Stomach smooth muscle (tissue), 2 donors: ENCODE measurements around the gene AGBL4.
A peak's percentile ranks its signal among the peaks of the same experiment; 100 is the strongest.

Source experiments
- H3K27ac ChIP-seq: one replicate; pipeline ENCODE4 v1.7.0; 2013; ENCODE audit warnings: mild to moderate bottlenecking, low read length, inconsistent platforms
- H3K27me3 ChIP-seq, 2 donors: one replicate each; pipeline ENCODE4 v1.7.0; 2013; ENCODE audit warnings: low read length in 2 of 2; ENCODE audit not compliant: insufficient read depth in 2 of 2, control insufficient read depth in 1 of 2
- H3K36me3 ChIP-seq, 2 donors: one replicate each; pipeline ENCODE4 v1.7.0; 2013; ENCODE audit warnings: low read length in 2 of 2; ENCODE audit not compliant: control insufficient read depth in 2 of 2, insufficient read depth in 2 of 2
- H3K4me1 ChIP-seq: one replicate; pipeline ENCODE4 v1.7.0; 2013; ENCODE audit warnings: low read length; ENCODE audit not compliant: control insufficient read depth, insufficient read depth
- H3K4me3 ChIP-seq, 2 donors: one replicate each; pipeline ENCODE4 v1.7.0; 2013; ENCODE audit warnings: low read length in 2 of 2
- H3K9ac ChIP-seq, 2 donors: one replicate each; pipeline ENCODE4 v1.7.0; 2013; ENCODE audit warnings: low read length in 2 of 2, mild to moderate bottlenecking in 1 of 2
- H3K9me3 ChIP-seq, 2 donors: one replicate each; pipeline ENCODE4 v1.7.0; 2013; ENCODE audit warnings: low read length in 2 of 2; ENCODE audit not compliant: control insufficient read depth in 2 of 2
- donor health status: healthy.
- donor health status: Pancreatic carcinoma.

Gene AGBL4

GRCh38 chr1:50023292-50024159, at the start of gene AGBL4:
Gene AGBL4, minus strand, starts transcription at chr1:50023954.
- Histone ChIP-seq H3K36me3 (no peaks in the 10 kb centered on the region), H3K4me3 (peak within 1 kb of the TSS; percentile 59 to 76), H3K27ac (no peak within 1 kb of the TSS), H3K4me1 (peaks cover 7% of the 10 kb centered on the region), H3K9me3 (no peaks in the 10 kb centered on the region), H3K27me3 (no peaks in the 10 kb centered on the region), H3K9ac (peak within 1 kb of the TSS; percentile 43 to 65)

GRCh38 chr1:50066806-50067205, 43.1 kb upstream of the AGBL4 start:
- H3K36me3 ChIP-seq: no peaks in the 10 kb centered on the region
- no peaks in the 10 kb centered on the region for H3K4me1 ChIP-seq
- no peak overlapping the region for H3K27ac ChIP-seq
- no peaks in the 10 kb centered on the region for H3K9me3 ChIP-seq
- no peak overlapping the region for H3K9ac ChIP-seq
- H3K4me3 ChIP-seq: no peak overlapping the region
- peaks cover 0 to 2% of the 10 kb centered on the region in 2 donors for H3K27me3 ChIP-seq

- Histone ChIP-seq H3K4me3 (no peak overlapping the region), H3K9me3 (no peaks in the 10 kb centered on the region), H3K27me3 (peaks cover 0 to 2% of the 10 kb centered on the region in 2 donors), H3K36me3 (no peaks in the 10 kb centered on the region), H3K4me1 (no peaks in the 10 kb centered on the region), H3K9ac (no peak overlapping the region), H3K27ac (no peak overlapping the region)
Observed at GRCh38 chr1:50060279-50060678, 36.5 kb upstream of the AGBL4 start.

DNA sequence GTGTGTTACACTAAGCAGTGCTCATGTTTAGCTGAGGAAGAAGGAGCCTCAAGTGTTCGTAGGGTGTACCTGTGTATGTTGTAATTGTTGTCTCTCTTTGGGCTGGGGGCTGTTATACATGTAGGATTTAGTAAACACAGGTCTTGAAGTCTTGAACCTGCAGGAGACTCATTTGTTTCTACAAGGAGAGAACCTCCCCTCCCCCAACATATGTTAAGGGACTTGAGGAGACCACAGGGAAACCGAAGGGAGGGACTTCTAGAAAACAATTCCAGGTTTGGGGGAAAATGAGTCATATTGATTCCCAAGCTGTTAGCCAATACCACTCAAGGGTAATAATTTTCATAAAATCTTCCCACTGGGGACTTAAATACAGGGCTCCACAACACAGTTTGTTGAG, 25.0 kb upstream of the AGBL4 start:
- H3K27ac ChIP-seq: no peak overlapping the region
- no peak overlapping the region for H3K9ac ChIP-seq
- no peak overlapping the region for H3K4me3 ChIP-seq
- H3K27me3 ChIP-seq: peaks cover 6 to 25% of the 10 kb centered on the region in 2 donors
- no peaks in the 10 kb centered on the region for H3K9me3 ChIP-seq
- H3K4me1 ChIP-seq: no peaks in the 10 kb centered on the region
- no peaks in the 10 kb centered on the region for H3K36me3 ChIP-seq

- Histone ChIP-seq H3K9ac (no peak overlapping the region), H3K27me3 (peaks cover 6 to 26% of the 10 kb centered on the region in 2 donors), H3K4me3 (no peak overlapping the region)
Observed at GRCh38 chr1:50047916-50048694, 24.4 kb upstream of the AGBL4 start.

GRCh38 chr1:50038237-50038809, 14.6 kb upstream of the AGBL4 start:
- no peaks in the 10 kb centered on the region for H3K4me1 ChIP-seq
- no peak overlapping the region for H3K9ac ChIP-seq
- no peak overlapping the region for H3K4me3 ChIP-seq
- H3K9me3 ChIP-seq: no peaks in the 10 kb centered on the region
- no peaks in the 10 kb centered on the region for H3K36me3 ChIP-seq
- H3K27me3 ChIP-seq: peaks cover 0 to 2% of the 10 kb centered on the region in 2 donors
- H3K27ac ChIP-seq: no peak overlapping the region

More at GRCh38 chr1:50047916-50048694, 24.4 kb upstream of the AGBL4 start:
- Histone ChIP-seq H3K27ac (no peak overlapping the region), H3K36me3 (no peaks in the 10 kb centered on the region), H3K9me3 (no peaks in the 10 kb centered on the region), H3K4me1 (no peaks in the 10 kb centered on the region)

DNA sequence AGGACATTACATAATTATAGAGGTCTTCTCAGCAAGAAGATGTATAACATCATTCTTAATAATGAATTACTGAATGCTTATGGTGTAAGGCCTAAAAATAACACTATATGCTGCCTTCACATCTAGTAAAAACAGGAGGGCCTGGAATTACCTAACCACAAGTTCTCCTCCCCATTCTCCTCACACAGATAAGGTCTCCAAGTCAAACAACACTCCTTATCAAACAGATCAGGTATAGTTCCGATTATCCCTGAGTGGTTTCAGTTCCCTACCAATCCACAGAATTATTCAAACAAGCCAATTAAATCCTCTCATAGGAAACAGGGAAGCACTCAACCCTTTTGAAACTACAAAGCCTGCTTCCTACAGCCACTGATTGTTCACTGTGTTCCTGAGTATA, 4.0 kb upstream of the AGBL4 start:
- Histone ChIP-seq H3K36me3 (no peaks in the 10 kb centered on the region), H3K4me3 (no peak overlapping the region), H3K9ac (no peak overlapping the region)

GRCh38 chr1:49995734-49996133, 28.0 kb downstream of the AGBL4 start:
- no peak overlapping the region for H3K4me3 ChIP-seq
- peaks cover 0 to 7% of the 10 kb centered on the region in 2 donors for H3K9me3 ChIP-seq
- no peaks in the 10 kb centered on the region for H3K36me3 ChIP-seq
- H3K27ac ChIP-seq: no peak overlapping the region
- H3K4me1 ChIP-seq: no peaks in the 10 kb centered on the region
- H3K9ac ChIP-seq: no peak overlapping the region
- no peaks in the 10 kb centered on the region for H3K27me3 ChIP-seq

More for the DNA sequence above, 4.0 kb upstream of the AGBL4 start:
- Histone ChIP-seq H3K27me3 (no peaks in the 10 kb centered on the region), H3K9me3 (no peaks in the 10 kb centered on the region), H3K4me1 (peaks cover 7% of the 10 kb centered on the region), H3K27ac (no peak overlapping the region)

- no peak overlapping the region for H3K9ac ChIP-seq
- no peak overlapping the region for H3K4me3 ChIP-seq
- H3K9me3 ChIP-seq: no peaks in the 10 kb centered on the region
- no peaks in the 10 kb centered on the region for H3K36me3 ChIP-seq
- H3K27me3 ChIP-seq: no peaks in the 10 kb centered on the region
- no peak overlapping the region for H3K27ac ChIP-seq
- H3K4me1 ChIP-seq: no peaks in the 10 kb centered on the region
Observed at GRCh38 chr1:49971088-49971487, 52.7 kb downstream of the AGBL4 start.

DNA sequence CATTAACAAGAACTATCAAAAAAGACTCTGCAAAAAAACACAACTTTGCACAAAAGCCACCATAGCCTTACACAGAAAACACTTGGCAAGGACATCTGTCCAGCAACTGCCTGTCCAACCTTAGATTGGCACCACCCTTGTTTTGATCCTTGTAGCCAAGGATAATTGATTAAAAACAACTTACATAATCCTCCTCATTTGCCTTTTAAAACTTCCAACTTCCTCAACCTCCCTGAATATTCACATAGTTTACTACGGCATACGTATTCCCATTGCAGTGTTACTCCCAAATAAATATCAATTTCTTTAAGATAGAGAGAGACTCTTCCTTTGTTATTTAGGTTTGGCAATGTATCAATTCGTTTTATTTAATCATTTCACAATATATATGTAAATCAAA, 72.4 kb downstream of the AGBL4 start:
- Histone ChIP-seq H3K27ac (no peak overlapping the region), H3K9ac (no peak overlapping the region), H3K4me1 (no peaks in the 10 kb centered on the region), H3K9me3 (no peaks in the 10 kb centered on the region), H3K36me3 (no peaks in the 10 kb centered on the region), H3K4me3 (no peak overlapping the region), H3K27me3 (no peaks in the 10 kb centered on the region)
